ENCODE data around the gene SLC7A6.

DNA sequence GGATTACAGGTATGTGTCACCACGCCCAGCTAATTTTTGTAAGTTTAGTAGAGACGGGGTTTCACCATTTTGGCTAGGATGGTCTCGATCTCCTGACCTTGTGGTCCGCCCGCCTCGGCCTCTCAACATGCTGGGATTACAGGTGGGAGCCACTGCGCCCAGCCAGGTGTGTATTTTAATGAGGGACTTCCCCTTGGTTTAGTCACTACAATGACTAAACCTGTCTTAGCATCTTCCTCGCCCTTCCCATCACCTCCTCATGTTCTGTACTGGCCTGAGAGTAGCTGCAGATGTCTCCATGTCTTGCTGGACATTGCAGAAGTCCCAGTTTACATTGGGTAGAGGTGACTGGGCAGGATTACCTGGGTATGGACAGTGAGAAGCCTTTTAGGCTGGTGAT, 9.6 kb downstream of the SLC7A6 start:
- TF ChIP-seq, protein P1, sequence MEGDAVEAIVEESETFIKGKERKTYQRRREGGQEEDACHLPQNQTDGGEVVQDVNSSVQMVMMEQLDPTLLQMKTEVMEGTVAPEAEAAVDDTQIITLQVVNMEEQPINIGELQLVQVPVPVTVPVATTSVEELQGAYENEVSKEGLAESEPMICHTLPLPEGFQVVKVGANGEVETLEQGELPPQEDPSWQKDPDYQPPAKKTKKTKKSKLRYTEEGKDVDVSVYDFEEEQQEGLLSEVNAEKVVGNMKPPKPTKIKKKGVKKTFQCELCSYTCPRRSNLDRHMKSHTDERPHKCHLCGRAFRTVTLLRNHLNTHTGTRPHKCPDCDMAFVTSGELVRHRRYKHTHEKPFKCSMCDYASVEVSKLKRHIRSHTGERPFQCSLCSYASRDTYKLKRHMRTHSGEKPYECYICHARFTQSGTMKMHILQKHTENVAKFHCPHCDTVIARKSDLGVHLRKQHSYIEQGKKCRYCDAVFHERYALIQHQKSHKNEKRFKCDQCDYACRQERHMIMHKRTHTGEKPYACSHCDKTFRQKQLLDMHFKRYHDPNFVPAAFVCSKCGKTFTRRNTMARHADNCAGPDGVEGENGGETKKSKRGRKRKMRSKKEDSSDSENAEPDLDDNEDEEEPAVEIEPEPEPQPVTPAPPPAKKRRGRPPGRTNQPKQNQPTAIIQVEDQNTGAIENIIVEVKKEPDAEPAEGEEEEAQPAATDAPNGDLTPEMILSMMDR (IDR thresholded peaks at IDR 0.05; ENCODE audit: low read length): no peak
- TF ChIP-seq EZH2 (IDR thresholded peaks at IDR 0.05; ENCODE audit: borderline replicate concordance, low read length): no peak

All from OCI-LY1 (cell line).